HG03432 (cell line): ENCODE measurements around the gene MRPL30.
A peak's percentile ranks its signal among the peaks of the same experiment; 100 is the strongest.
"Not testable (repeated sequence)": the region's sequence is repeated elsewhere in the genome, so short reads cannot be mapped to it uniquely, and the experiment has no call there.

Experiments
- ATAC-seq: cut with Tn5 transposase; IDR thresholded peaks from one replicate; pipeline ENCODE4 v1.9.1; 2021; ENCODE audit warnings: mild to moderate bottlenecking, moderate library complexity; ENCODE audit not compliant: unreplicated experiment

MRPL30 gene

DNA sequence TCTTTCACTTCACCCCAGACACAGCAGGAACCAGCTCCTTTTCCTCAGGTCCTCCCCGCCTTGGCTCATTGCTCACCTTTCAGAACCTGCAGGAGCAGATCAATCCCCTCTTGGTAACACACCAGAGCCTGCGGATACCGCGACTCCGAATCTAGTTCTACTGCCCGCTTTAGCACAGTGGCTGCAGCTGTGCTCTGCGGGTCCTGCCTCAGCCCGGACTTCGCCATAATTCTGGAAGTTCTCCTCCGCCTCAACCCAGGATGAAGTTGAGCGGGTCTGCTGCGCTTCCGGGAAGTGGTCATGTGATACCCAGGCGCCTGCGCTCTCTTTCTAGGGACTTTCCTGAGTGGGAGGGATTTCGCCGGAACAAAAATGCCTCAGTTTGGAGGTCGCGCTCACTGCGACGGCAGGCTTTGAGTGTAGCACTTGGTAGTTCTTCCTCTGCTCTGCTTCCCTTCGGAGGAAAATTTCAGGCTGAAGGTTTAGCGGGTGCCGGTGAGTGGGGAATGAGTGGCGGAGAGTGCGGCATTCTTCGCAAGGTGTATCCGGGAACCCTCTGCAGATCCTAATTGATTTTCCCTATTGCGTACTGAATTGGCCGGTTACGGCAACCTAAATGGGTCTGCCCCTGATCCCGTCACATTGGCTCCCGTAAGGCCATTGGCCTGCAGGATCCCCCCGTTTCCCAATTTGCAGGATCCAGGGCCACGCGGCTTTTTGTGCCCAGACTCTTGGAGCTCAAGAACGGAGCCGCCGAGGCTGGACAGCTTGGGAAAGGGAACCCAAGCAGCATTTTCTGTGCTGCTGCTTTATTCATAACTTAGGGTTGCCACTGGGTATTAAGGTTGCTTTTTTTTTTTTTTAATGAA is at the start of gene MRPL30, which contains the start of gene MITD1:
MRPL30 (plus strand) TSS at position 430 of the 869 bp plus-strand sequence. CDS start 5,020 bp downstream, outside the sequence.
MITD1 (minus strand) TSS at position 304 of the 869 bp plus-strand sequence; CDS start at position 227, 77 bp downstream.
- peak; percentile 95 for ATAC-seq

- not testable (repeated sequence) for ATAC-seq
Measured at GRCh38 chr2:99135044-99135556, 45.9 kb upstream of the MRPL30 start.

DNA sequence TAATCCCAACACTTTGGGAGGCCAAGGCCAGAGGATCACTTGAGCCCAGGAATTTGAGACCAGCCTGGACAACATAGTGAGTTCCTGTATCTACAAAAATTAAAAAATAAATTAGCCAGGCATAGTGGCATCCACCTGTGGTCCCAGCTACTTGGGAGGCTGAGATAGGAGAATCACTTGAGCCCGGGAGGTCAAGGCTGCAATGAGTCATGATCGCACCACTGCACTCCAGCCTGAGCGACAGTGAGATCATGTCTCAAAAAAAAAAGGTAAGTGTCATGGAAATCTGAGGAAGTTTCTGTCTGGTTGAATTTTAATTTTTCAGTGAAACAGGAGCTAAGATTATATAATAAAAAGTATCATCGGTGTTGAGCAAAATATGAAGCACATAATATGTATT is 42.0 kb upstream of the MRPL30 start:
- no peak for ATAC-seq

DNA sequence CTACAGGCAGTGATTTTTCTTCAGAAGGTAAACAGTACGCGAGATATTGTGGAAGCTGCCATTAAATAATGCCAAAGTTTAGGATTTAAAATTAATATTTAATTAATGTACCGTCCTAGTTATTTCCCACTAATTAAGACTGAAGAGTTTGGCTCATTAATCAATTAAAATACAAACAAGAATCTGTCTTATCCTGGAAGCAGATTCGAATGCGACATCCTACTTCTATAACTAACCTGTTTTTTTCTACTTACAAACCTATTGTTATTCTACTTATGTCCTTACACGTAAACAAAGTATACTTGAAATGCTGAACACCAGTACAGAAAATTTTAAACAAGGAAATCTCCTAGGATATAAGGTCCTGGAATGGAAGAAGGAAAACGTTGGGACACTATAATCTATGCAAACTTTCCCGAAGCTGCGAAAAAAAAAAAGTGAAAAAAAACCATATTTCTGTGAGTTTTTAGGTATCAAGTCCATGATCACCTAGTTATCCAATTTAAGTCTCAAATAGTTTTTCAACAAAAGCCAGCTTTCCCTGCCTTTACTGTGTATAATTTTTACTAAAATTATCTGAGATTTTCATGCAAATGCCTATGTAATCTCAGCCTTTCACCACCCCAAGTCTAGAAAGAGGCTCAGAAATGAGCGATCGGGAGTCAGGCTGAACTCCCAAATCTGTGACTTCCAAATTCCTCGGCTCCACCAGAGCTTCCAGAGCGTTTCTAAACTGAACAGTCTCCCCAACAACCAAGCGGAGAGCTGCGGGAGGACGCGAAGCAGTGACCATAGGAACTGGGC is 40.7 kb upstream of the MRPL30 start:
- ATAC-seq = no peak

GRCh38 chr2:99140860-99141109 is 40.2 kb upstream of the MRPL30 start:
- peak; percentile 45 for ATAC-seq

DNA sequence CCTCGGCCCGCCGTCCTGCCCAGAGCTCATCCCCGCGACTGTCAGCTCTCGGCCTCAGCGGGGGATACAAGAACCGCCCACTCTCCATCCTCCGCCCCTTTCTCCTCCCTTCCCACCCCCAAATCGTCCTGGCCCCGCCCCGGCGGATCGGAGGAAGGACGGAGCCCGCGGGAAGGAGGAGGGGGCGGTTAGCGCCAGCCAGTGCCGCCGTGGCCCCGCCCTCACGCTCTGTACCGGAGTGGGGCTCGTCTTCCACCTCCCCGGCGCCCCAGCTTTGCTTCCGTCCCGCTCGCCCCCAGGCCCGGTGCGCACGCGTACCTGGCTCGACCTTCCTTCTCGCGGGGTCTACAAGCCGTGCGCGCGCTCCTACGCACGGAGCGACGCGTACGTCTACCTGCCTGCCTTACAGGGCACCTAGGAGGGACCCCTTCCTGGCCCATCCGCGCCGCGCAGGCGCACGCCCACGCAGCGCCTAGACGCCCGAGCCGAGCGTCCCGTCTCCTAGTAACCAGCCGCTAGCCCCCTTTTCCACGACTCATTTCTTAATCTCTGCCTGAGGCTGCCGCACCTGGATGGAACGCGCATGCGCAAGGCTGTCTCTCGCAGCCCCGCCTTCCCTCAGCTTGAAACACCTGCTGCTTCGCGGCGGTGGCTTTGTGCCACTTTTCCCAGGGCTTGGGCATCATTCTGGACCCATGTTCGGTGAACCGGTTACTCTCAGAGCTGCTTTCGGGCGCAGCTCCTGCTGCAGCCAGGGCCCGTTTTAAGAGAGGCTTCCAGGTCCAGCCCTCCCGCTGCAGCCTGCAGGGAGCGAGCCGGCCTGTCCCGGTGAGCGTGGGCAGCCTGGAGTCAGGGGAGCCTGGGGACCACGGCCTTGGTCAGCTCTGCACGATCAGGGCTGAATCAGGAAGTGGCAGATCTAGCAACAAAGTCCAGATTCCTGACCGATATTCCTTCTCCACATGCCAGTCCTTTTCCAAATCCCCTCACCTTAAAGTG is 39.6 kb upstream of the MRPL30 start, which contains the start of gene C2orf15:
C2orf15 (plus strand) TSS at position 598 of the 999 bp plus-strand sequence. CDS start 8,852 bp downstream, outside the sequence.
- peak; percentile 91 for ATAC-seq

- ATAC-seq = no peak
Measured at GRCh38 chr2:99150706-99151105, 30.3 kb upstream of the MRPL30 start.

DNA sequence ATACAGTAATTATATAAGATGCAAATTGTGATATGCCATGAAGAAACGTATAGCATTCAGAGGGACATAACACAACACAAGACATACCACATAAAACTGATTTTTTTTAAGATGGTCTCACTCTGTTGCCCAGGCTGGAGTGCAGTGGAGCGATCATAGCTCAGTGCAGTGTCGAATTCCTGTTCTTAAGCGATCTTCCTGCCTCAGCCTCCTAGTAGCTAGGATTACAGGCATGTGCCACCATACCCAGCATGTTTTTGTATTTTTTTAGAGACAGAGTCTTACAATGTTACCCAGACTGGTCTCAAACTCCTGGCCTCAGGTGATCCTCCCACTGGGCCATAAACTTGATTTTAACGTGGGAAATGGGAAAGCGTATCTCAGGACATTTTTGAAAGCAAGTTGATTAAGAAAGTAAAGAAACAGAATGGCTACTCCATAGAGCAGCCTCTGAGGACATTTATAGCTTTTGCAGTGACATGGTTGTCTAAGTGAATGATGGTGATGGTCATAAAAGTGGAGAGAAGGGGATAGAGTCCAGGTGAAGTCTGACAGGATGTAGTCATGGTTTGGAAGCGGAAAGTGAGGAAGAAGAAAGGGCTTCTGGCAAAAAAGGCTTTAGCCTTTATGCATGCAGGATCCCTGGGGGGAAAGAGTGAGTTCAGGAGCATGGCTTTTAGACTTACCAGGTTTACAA is 28.6 kb upstream of the MRPL30 start:
- ATAC-seq = no peak

DNA sequence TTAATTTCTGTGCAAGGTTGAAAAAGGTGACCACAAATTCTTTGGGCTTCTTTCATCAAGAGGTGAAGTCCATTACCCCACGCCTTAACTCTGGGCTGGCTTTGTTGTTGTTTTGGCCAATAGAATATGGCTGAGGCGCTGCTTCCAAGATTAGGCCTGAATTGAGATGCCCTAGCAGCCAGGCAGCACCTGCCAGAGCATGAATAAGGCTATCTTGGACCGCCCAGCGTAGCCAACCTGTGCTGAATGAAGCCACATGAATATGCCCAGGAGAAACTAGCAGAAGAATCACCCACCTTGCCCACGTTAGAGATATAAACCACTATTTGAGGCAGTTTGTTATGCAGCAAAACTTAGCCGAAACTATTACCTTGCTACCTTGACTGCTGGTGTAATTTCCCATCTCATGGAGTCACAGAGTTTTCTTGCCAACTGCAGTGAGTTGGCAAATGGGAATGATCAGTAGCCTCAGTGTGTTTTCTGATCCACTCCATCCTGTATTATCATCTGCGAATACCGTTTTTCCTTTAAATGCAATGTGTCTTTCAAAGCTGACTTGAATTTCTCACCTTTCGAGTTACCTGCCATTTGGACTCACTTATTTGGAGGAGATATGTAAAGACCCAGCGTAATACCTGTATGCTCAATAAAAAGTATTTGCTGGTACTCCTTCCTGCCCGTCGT is 26.9 kb upstream of the MRPL30 start:
- no peak for ATAC-seq

DNA sequence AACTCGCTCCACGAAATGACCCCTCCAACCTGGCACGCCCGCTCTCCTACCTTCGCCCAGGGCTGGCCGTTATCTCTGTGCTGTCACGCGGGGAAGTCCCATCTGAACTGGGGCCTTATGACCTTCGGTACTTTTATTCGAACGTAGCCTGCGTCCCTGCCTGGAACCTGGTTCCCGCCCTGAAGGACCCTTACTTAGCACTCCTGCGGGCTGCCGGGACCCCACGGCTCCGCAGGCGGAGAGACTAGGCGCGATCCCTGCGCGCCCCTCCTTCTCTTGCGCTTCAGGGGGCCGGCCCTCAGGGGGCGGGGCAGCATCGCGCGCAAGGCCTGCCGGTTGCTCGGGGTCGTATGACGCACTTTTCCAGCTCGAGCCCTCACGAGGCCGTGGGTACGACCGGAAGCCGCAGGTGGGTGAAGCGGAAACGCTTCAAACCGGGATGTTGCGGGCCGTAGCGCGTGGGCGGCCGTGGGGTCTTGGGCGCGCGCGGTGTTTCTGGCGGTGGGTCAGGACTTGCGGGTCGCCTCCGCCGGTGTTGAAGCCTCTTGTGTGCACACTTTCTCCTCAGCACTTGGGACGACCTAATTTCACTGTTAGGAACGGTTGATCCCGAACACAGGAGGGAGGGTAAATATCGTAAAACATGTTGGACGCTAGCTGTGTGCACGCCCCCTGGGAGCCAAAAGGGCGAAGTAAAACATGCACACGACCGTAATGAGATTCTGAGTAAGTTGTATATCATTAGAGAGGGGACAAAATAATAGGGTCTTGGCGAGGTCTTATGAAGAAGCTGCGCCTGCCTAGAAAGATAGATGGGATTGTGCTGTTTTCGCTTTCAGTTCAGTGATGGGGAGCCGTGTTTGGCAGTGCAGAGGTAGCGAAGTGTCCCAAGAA is 26.1 kb upstream of the MRPL30 start, which contains the start of the genes LIPT1 and TSGA10:
LIPT1 (plus strand) TSS at position 325 of the 894 bp plus-strand sequence. CDS start 6,991 bp downstream, outside the sequence.
TSGA10 (minus strand) TSS at position 300 of the 894 bp plus-strand sequence. CDS start 45,503 bp downstream, outside the sequence.
- peak; percentile 97 for ATAC-seq

DNA sequence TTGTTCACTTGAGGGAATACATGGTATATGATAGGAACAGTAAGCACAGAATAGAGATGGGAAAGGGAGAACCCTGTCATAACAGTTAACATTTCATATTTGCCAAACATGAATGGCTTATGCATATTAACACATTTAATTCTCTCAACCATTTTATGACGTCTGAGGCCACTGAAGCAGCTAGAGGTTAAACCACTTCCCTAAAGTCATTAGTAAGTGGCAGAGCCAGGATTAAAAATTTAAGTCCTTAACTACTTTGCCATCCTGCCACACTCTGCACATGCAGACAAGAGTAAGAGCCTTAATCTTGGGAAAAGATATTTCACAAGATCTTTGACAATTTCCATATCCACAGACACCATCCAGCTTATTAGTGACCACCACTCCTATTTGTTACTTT is 24.1 kb upstream of the MRPL30 start:
- ATAC-seq = no peak

DNA sequence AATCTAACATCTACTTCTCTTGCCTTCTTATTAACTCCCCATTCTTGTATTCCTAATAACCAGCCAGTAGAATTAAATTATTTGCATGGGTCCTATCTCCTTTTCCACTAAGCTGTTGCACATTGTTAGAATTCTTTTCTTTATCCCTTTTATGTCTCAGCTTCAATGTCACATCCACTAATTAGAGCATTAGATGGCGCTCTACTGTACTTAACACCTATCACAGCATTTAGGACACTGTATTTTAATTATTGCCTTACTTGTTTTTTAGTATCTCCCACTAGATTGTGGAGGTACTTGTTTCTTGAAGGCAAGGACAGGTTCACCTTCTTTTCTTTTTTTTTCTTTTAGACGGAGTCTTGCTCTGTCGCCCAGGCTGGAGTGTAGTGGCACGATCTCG is 22.4 kb upstream of the MRPL30 start:
- ATAC-seq = no peak

DNA sequence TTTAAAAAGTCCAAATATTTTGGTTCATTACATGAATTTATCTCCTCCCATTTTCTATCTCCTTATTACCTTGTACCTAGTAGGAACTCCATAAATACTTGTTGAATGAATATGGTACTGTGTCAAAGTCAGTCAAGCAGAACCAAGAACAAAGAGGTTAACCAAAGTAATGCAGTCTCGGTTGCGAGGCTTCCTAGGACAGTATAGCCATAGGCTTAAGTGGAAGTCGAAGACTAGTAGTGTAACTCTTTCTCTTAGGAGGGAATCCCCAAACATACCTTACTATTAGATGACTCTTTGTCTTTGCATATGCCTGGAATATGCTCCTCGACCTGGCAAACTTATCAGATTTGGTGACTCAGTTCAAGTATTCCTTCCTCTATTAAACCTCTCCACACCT is 21.4 kb upstream of the MRPL30 start:
- ATAC-seq = no peak

DNA sequence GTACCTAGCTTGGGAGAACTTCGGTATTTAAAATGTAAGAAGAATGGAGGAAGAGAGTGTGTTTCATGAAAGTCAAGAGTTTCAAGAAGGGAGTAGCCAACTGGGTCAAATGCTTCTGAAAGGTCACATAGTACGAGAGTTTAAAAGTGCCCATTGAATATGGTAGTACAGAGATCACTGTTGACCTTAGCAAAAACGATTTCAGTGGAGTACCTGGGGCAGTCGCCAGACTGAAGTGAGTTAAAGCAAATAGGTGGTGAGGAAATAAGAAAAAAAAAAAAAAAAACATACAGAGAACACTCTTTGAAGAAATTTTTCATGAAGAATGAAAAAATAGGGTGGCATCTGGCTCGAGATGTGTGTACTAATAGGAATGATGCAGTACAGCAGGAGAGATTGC is 14.8 kb upstream of the MRPL30 start:
- ATAC-seq = no peak

DNA sequence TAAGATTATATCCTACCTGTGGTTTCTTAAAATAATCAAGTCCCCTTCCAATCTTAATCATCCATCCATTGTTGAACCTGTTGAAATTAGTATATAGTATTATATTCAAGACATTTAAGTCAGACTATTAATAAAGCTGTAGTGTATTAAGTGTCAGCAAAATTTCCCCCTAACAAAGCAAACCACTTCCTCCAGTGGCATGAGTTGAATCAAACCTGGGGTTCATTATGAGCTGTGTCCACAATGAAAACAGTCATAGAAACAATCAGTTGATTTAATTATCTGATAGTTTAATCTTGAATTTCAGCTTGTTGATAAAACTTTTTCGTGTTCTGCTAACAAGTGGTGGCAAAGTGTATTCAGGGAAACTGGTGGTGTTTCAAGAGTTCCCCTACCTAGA is 11.4 kb upstream of the MRPL30 start:
- no peak for ATAC-seq

- no peak for ATAC-seq
Measured at GRCh38 chr2:99171377-99172140, 9.4 kb upstream of the MRPL30 start.

DNA sequence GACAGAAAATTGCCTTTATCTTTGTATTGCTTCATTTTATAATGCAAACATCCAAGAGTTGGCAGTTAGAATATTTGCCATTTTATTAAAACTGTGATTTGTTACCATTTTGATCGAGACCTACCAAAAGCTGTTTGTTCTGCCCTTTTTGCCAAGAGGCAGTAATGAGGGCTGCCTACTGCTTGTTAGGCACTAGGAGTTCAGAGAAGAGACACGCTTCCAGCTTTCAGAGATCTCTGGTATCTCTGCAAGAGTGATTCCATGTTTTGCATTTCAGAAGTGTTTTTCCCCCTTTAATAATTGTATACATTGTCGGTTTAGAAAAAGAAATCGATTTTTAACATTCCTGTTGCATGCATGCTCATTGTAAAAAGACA is 628 bp downstream of the MRPL30 start:
- ATAC-seq = no peak
